Keratinocyte (primary cell): ENCODE data around the gene CMSS1. TPM values are rescaled to one million over a fixed set of nuclear protein-coding genes. Genes with fewer than 3 reads are reported as not detected.

ENCODE experiments used
- DNase-seq: peaks from one replicate; pipeline ENCODE4 v3.0.0-alpha.2; 2011; ENCODE audit warnings: low read depth, missing footprints, low spot score
- FAIRE-seq: peaks from 2 replicates; lab custom pipeline; 2011; peaks lifted over from hg19 to GRCh38; lab: Jason Lieb, UNC
- H2AFZ ChIP-seq: 2 replicates; pipeline ENCODE4 v1.6.0; 2012; ENCODE audit warnings: low read length, control low read depth, inconsistent platforms; ENCODE audit not compliant: control insufficient read depth
- H3K27ac ChIP-seq: 2 replicates; pipeline ENCODE4 v1.5.1; 2011; ENCODE audit warnings: low read length; ENCODE audit not compliant: control insufficient read depth, insufficient read depth
- H3K27me3 ChIP-seq: 3 replicates; pipeline ENCODE4 v1.6.0; 2011; ENCODE audit warnings: low read length; ENCODE audit not compliant: control insufficient read depth, insufficient read depth; ENCODE audit errors: extremely low read depth
- H3K36me3 ChIP-seq, 2 experiments: 2 replicates in 1 of 2; 3 replicates in 1 of 2; pipeline ENCODE4 v1.5.1; 2011; ENCODE audit warnings: low read length in 2 of 2, mild to moderate bottlenecking in 1 of 2; ENCODE audit not compliant: control insufficient read depth in 2 of 2, insufficient read depth in 2 of 2; ENCODE audit errors: extremely low read depth in 1 of 2
- H3K4me1 ChIP-seq: 3 replicates; pipeline ENCODE4 v1.5.1; 2011; ENCODE audit warnings: low read length; ENCODE audit not compliant: control insufficient read depth, insufficient read depth; ENCODE audit errors: extremely low read depth
- H3K4me2 ChIP-seq: 3 replicates; pipeline ENCODE4 v1.6.0; 2011; ENCODE audit warnings: low read depth, low read length; ENCODE audit not compliant: control insufficient read depth, insufficient read depth; ENCODE audit errors: extremely low read depth
- H3K4me3 ChIP-seq, 3 experiments: fragments of 200-600 bp in 1 of 3; sonication (generic) in 1 of 3; 2 replicates in 2 of 3; 3 replicates in 1 of 3; pipeline ENCODE4 v1.5.1; 2011 to 2016; ENCODE audit warnings: low read length in 3 of 3, mild to moderate bottlenecking in 3 of 3, control low read depth in 2 of 3, inconsistent platforms in 1 of 3, low read depth in 1 of 3, mixed read lengths in 1 of 3, mixed run types in 1 of 3, moderate library complexity in 1 of 3; ENCODE audit not compliant: control insufficient read depth in 2 of 3, insufficient read depth in 2 of 3; ENCODE audit errors: extremely low read depth in 1 of 3
- H3K79me2 ChIP-seq: 2 replicates; pipeline ENCODE4 v1.6.0; 2012; ENCODE audit warnings: low read length; ENCODE audit not compliant: control insufficient read depth, insufficient read depth
- H3K9ac ChIP-seq: 3 replicates; pipeline ENCODE4 v1.6.0; 2011; ENCODE audit warnings: low read length; ENCODE audit not compliant: control insufficient read depth, insufficient read depth; ENCODE audit errors: extremely low read depth
- H3K9me1 ChIP-seq: 3 replicates; pipeline ENCODE4 v1.6.0; 2011; ENCODE audit warnings: low read length; ENCODE audit not compliant: control insufficient read depth, insufficient read depth; ENCODE audit errors: extremely low read depth
- H3K9me3 ChIP-seq: 2 replicates; pipeline ENCODE4 v1.5.1; 2012; ENCODE audit warnings: low read depth, low read length; ENCODE audit not compliant: control insufficient read depth
- H4K20me1 ChIP-seq: 3 replicates; pipeline ENCODE4 v1.6.0; 2011; ENCODE audit warnings: low read length; ENCODE audit not compliant: control insufficient read depth, insufficient read depth; ENCODE audit errors: extremely low read depth
- CTCF ChIP-seq, 3 experiments: IDR thresholded peaks in 1 of 3; conservative IDR thresholded peaks in 1 of 3; optimal IDR thresholded peaks in 1 of 3; 2 replicates in 2 of 3; 3 replicates in 1 of 3; pipeline versions ENCODE3 to v1.5.1; 2011; ENCODE audit warnings: low read length in 3 of 3, mild to moderate bottlenecking in 3 of 3, moderate library complexity in 2 of 3, control low read depth in 1 of 3, inconsistent platforms in 1 of 3; ENCODE audit not compliant: insufficient read depth in 2 of 3; ENCODE audit errors: extremely low read depth in 1 of 3
- EZH2 ChIP-seq: IDR thresholded peaks from one replicate; pipeline ENCODE4 v1.6.1; 2012; ENCODE audit warnings: inconsistent platforms, mild to moderate bottlenecking, low read length, moderate library complexity
- dilution Hi-C: fragments of 300-500 bp; cut with MboI; formaldehyde crosslinking; loops from one replicate; pipeline ENCODE4 v1.7.0; 2020; ENCODE audit warnings: low sequenced_read_pairs; ENCODE audit not compliant: extremely low pct_ligation_motif_present
- polyA plus RNA-seq, 5 experiments: library from polyadenylated mRNA; depleted of rRNA in 3 of 5; stranded (reverse) in 3 of 5; stranded (forward) in 1 of 5; unstranded in 1 of 5; fragments of >200 nt; gene quantifications; 1 replicate in 1 of 5; 2 replicates in 3 of 5; 3 replicates in 1 of 5; pipeline versions ENCODE4 v1.2.1 to v1.2.3, GENCODE V29; 2011 to 2012; ENCODE audit warnings: missing spikeins in 2 of 5, low read depth in 1 of 5, low replicate concordance in 1 of 5

The CMSS1 gene
- polyA plus RNA-seq, 1 donor (not counting 4 experiments of a cell fraction or from before 2014, with no cell fraction given) = 37.2 TPM

GRCh38 chr3:99891610-99892285, 74.1 kb downstream of the CMSS1 start:
- Histone ChIP-seq H3K9me1 (no peaks in the 10 kb centered on the region), H2AFZ (no peak overlapping the region), H3K4me3 (no peak overlapping the region), H3K4me2 (no peak overlapping the region), H3K36me3 (no peaks in the 10 kb centered on the region), H3K27ac (no peak overlapping the region), H3K27me3 (no peaks in the 10 kb centered on the region), H3K9ac (no peak overlapping the region), H3K79me2 (no peaks in the 10 kb centered on the region), H3K9me3 (no peaks in the 10 kb centered on the region), H4K20me1 (no peaks in the 10 kb centered on the region), H3K4me1 (peaks cover 15% of the 10 kb centered on the region)
- FAIRE-seq (no peak), DNase-seq (no peak)
- dilution Hi-C loops = no loop called here
- TF ChIP-seq CTCF (optimal IDR thresholded peaks at IDR 0.05 in 1 of 3, IDR thresholded peaks at IDR 0.05 in 1 of 3, conservative IDR thresholded peaks at IDR 0.05 in 1 of 3; ENCODE audit: extremely low read depth in 1 of 3, insufficient read depth in 2 of 3, low read length in 3 of 3) = no peak
- TF ChIP-seq EZH2 = no peak

GRCh38 chr3:99892332-99892731, 74.7 kb downstream of the CMSS1 start:
- Histone ChIP-seq H3K36me3 (no peaks in the 10 kb centered on the region), H3K27ac (no peak overlapping the region), H2AFZ (no peak overlapping the region), H3K79me2 (no peaks in the 10 kb centered on the region), H3K9me1 (no peaks in the 10 kb centered on the region), H3K9me3 (no peaks in the 10 kb centered on the region), H4K20me1 (no peaks in the 10 kb centered on the region), H3K4me3 (no peak overlapping the region), H3K9ac (no peak overlapping the region), H3K4me1 (peaks cover 15% of the 10 kb centered on the region), H3K4me2 (no peak overlapping the region), H3K27me3 (no peaks in the 10 kb centered on the region)
- FAIRE-seq = no peak
- TF ChIP-seq CTCF (optimal IDR thresholded peaks at IDR 0.05 in 1 of 3, IDR thresholded peaks at IDR 0.05 in 1 of 3, conservative IDR thresholded peaks at IDR 0.05 in 1 of 3; ENCODE audit: extremely low read depth in 1 of 3, insufficient read depth in 2 of 3, low read length in 3 of 3) (no peak), EZH2 (no peak)
- dilution Hi-C loops = no loop called here
- no peak for DNase-seq
